ENCODE measurements around the gene AP5Z1. TPM values are rescaled to one million over a fixed set of nuclear protein-coding genes. Genes with fewer than 3 reads are reported as not detected.

AP5Z1 gene
- total RNA-seq, 1 donor from 2014 or later: 17.6 TPM

DNA sequence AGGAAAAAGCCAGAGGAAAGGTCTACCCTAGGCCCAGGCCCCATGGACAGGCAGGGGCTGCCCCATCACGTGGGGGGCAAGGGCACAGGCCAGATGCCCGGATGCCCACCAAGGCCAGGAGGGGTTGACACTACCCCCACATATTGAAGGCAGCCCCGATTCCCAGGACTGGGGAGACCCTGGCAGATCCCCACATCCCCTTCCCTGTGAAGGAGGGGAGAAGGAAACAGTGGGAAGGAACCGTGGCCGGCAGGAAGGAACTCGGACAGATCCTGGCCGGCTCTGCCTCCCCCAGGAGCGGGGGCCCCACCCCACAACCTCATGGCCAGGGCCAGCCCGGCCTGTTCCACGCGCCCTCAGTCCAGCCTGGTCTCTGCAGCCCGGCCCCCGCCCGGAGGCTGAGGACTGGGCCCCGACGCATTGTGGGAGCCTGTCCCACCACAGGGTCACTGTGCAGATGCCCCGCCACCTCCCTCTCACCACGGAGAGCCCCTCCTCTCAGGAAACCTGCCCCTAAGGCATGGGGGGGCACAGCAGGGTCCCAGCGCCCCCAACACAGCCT, 45.1 kb downstream of the AP5Z1 start:
- DNase-seq (ENCODE audit: low read depth): no peak

GRCh38 chr7:4820967-4821471, 45.6 kb downstream of the AP5Z1 start:
- DNase-seq (ENCODE audit: low read depth): no peak

DNA sequence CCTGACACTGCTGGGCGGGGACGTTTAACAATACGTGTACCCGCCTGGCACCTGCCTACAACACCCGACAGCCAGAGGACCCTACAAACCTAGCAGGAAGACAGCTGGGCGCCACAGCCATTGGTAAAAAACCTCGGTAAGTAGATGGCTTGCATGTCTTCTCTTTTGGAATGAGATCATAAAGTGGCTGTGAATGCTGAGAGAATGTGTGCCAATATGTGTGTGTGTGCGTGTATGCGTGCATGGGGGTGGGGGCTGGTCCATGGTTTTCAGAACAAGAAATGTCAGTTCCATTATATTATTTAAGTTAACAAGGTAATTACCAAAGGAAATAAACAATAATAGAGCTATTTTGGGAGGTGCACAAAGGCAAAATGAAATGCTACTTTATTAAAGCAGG, 47.3 kb downstream of the AP5Z1 start:
- DNase-seq (ENCODE audit: low read depth): no peak

GRCh38 chr7:4823441-4824119, 48.2 kb downstream of the AP5Z1 start:
- DNase-seq (ENCODE audit: low read depth): no peak

DNA sequence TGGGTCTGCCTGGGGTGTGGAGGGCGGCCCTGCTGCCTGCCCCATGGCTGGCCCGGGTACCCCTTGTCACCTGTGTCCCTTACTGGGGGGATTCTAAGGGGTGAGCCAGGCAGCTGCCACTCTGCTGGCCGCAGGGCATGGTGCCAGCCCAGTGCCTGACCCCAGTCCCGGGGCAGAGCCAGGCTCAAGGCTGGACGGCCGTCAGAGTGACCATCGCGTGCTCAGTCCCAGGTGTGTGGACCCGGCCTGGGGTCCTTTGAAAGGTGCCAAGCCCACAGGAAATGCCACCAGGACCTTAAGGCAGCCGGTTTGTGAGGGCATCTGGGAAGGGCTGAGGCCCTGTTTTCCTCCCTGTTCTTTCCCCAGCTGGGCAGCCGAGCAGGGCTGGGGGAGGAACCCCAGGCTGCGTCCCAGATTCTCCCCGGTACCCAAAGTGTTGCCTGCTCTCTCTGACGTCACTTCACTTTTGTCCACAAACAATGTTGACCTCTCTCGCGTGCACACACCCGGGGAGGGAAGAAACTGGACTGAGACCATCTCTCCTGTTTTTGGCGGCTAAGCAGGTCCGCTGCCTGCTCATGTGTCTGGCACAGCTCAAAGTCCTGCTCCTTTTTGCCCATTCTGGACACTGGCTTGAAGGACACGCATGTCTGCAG, 48.8 kb downstream of the AP5Z1 start:
- DNase-seq (ENCODE audit: low read depth): no peak

DNA sequence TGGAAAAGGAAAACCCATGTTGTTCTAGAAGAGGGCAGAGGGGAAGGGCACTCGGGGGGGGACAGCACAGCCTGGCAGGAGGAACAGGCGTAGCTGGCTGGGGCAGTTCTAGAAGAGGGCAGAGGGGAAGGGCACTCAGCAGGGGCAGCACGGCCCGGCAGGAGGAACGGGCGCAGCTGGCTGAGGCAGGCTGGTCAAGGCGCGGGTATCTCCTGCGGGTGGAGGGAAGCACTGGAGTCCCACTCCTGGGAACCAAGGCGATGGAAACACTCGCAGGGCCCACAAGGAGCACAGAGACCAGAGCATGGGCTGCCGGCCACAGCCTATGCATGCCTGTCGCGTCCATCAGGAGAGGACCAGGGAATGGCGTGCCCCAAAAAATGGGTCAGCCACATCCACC, 49.7 kb downstream of the AP5Z1 start:
- no peak for DNase-seq (ENCODE audit: low read depth)

GRCh38 chr7:4828720-4829383, 53.4 kb downstream of the AP5Z1 start:
- no peak for DNase-seq (ENCODE audit: low read depth)

GRCh38 chr7:4830176-4830575, 54.8 kb downstream of the AP5Z1 start:
- DNase-seq (ENCODE audit: low read depth): peak; percentile 40

DNA sequence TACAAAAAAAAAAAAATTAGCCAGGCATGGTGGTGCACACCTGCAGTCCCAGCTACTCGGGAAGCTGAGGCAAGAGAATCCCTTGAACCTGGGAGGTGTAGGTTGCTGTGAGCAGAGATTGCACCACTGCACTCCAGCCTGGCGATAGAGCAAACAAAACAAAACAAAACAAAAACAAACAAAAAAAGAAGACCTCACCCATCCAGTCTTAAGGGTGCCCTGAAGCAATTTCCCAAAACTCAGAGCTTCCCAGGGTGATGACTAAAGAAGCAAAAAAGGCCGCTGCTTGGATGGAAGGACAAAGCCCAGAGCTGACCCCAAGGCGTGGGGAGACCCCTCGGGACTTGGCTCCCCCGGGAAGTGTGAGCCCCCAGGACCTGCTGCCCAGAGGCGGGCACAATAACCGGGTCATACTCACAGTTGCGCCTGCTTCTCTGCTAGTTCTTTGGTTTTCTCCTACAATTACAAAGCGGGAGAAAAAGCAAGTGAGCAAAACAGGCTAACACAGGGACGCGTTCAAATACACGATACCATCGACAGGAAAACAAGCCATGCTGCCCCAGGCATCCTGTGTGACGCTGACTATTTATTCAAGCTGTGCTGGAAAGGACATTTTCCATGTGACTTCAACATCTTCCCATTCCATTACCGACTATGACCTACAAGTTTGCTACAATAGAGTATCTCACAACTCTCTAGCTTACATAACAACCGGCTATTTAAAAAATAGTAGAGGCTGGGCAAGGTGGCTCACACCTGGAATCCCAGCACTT, 56.5 kb downstream of the AP5Z1 start:
- DNase-seq (ENCODE audit: low read depth): no peak

DNA sequence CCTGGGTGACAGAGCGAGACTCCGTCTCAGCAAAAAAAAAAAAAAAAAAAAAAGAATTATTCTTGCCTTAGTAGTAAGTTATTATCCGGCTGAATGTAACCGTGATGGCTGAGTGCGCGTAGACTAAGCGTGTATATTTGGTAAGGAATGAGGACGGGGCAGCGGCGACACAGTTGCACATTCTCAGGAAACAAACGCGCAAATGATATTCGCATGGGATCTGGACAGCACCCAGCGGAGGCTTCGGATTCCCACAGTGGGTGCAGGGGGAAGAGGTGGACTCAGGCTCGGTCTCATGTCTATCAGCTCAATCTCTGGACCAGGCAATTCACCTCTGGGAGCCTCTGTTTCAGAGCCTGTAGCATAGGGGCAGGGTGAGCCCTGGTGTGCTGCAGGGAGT, 57.3 kb downstream of the AP5Z1 start:
- DNase-seq (ENCODE audit: low read depth): no peak

- DNase-seq (ENCODE audit: low read depth): no peak
Measured at GRCh38 chr7:4833176-4833575, 57.8 kb downstream of the AP5Z1 start.

DNA sequence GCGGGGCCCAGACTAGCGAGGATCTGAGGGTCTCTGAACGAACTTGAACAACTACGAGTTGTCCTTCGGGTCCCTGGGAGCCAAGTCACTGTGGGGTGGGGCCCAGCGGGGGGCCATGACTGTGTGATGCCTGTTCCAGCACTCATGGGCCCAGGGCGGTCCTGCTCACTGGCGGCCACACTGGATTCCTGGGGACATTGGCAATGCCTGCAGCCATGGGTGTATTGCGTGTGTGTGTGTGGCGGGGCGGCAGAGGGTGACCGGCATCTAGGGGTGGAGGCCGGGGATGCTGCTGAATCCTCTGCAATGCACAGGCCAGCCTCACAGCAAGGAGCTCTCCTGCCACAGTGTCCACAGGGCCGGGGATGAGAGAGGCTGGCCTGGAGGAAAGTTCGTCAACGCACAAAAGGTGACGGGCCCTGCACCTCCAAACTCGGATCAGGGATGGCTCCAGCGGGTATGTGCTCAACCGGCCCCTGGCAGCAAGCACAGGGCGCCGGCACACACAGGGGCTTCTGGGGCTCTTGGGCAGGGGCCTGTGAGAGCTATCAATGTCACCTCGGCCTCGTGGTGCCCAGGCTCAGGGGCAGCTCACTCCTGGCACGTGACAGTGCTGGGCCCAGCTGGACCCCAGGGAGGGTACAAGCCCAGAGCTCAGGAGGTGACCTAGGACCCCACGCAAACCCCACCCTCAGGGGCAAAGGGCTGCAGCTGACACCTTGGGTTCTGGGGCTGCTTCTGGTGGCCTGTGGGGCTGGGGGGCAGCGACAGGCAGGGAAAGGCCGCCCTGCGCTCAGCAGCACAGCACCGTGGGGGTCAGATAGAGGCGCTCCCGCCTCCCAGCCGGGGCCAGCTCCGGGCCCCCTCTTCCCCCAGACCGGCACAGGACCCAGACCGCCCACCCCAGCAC, 58.5 kb downstream of the AP5Z1 start:
- DNase-seq (ENCODE audit: low read depth): no peak

GRCh38 chr7:4834601-4835397, 59.4 kb downstream of the AP5Z1 start:
- DNase-seq (ENCODE audit: low read depth): no peak

GRCh38 chr7:4835398-4836205, 60.2 kb downstream of the AP5Z1 start:
- no peak for DNase-seq (ENCODE audit: low read depth)

DNA sequence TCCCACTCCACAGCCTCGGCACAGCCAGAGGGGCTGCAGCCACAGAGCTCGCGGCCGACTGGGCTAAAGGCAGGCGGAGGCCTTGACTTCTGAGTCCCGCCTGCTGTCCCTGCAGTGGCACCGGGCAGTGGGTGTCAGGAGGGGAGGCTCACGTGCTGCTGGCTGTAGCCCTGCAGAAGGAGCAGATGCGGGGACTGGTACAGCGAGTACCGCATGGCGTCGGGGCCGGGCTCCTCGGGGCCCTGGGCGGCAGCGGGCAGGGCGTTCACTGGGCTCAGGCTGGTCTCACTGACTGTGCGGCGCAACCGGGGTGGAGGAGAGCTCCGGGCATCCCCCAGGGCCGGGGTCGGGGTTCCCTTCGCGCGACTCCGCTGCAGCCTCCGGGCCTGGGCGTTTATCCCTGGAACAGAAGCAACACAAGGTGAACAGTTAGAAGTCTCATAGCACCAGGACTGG, 60.8 kb downstream of the AP5Z1 start:
- no peak for DNase-seq (ENCODE audit: low read depth)

DNA sequence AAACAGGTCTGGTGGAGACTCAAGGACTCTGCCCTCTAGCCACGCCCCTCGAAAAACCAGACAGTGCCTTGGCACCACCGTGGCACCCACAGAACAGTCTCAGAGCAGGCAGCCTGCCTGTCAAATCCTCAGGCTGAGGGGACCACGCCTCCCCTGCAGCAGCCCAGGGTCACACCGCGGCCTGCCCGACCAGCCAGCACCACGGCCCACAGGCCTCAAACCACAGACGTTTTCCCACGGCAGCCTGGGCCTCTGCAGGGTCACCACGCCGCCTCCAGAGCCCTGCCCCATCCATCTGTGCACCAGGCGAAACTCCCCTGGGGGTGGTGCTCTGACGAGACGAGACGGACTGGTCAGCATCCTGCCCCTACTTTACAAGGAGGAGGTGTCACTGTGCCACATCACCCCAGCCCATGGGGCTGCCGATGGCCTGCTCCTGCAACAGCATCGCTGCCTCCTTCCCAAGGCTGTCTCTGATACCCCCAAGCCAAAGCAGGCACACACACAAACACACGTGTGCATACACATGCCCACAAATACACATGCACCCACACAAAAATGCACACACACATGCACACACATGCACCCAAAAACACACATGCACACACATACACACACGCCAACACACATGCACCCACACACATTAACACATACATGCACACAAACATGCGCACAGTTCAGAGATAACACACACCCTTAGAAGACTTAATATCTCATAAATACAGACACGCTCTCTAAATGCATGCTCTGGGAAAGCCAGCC, 61.8 kb downstream of the AP5Z1 start:
- DNase-seq (ENCODE audit: low read depth): no peak

- DNase-seq (ENCODE audit: low read depth): no peak
Measured at GRCh38 chr7:4837803-4838625, 62.6 kb downstream of the AP5Z1 start.
